ENCODE data around the gene SCYL3. TPM values are rescaled to one million over a fixed set of nuclear protein-coding genes. Genes with fewer than 3 reads are reported as not detected.

SCYL3 gene
- total RNA-seq, 1 experiment from 2014 or later = 7.6 TPM

- H2AFZ ChIP-seq (ENCODE audit: low read depth, low read length, poor library complexity, severe bottlenecking) = no peak overlapping the region
- no peak overlapping the region for H3K9ac ChIP-seq (ENCODE audit: low read length)
- H3K36me3 ChIP-seq (ENCODE audit: control insufficient read depth in 1 of 2, insufficient read depth in 2 of 2, low read length in 2 of 2) = 0 out of 4 replicates have a peak, but pooled peaks cover 0 to 7% of the 10 kb centered on the region in 2 experiments
- ChIA-PET POLR2A (no interaction called here), CTCF (no interaction called here), RAD21 (ENCODE audit: low non-redundant PET in 1 of 2, low total read pairs in 2 of 2, uncharacterized antibody in 2 of 2, unreplicated experiment in 2 of 2) (no interaction called here)
- ATAC-seq = no peak
- no peaks in the 10 kb centered on the region for H3K79me2 ChIP-seq (ENCODE audit: insufficient read depth, low read length)
- DNase-seq (ENCODE audit: low read depth, low spot score) = no peak
- no TSS peak for BruUV-seq (replicated peaks)
- H3K4me3 ChIP-seq (replicated peaks in 1 of 2; ENCODE audit: low read depth in 1 of 2, low read length in 2 of 2) = no peak overlapping the region
- H4K20me1 ChIP-seq (ENCODE audit: insufficient read depth) = no peaks in the 10 kb centered on the region
- H3K4me1 ChIP-seq (ENCODE audit: control insufficient read depth in 1 of 2, insufficient read depth in 2 of 2, low read length in 2 of 2) = no peaks in the 10 kb centered on the region
- intact Hi-C loops (cut with micrococcal nuclease) = no loop called here
- H3K4me2 ChIP-seq (ENCODE audit: low read length) = no peak overlapping the region
- TF ChIP-seq CEBPB (IDR thresholded peaks at IDR 0.05; ENCODE audit: low read depth) (no peak), YY1 (IDR thresholded peaks at IDR 0.05; ENCODE audit: extremely low read depth, insufficient replicate concordance, low read depth, low read length) (no peak), ELF1 (IDR thresholded peaks at IDR 0.05; ENCODE audit: borderline replicate concordance, low read depth) (no peak), FOSL1 (IDR thresholded peaks at IDR 0.05; ENCODE audit: low read depth) (no peak), CBX3 (IDR thresholded peaks at IDR 0.05; ENCODE audit: low read depth) (no peak), POLR2AphosphoS5 (IDR thresholded peaks at IDR 0.05; ENCODE audit: low read depth, low read length) (no peak), CTCF (IDR thresholded peaks at IDR 0.05 in 2 of 3, conservative IDR thresholded peaks at IDR 0.05 in 1 of 3; ENCODE audit: borderline replicate concordance in 1 of 3, insufficient read depth in 1 of 3, low read depth in 2 of 3, low read length in 2 of 3) (no peak), EGR1 (IDR thresholded peaks at IDR 0.05; ENCODE audit: low read depth) (no peak), SIN3A (IDR thresholded peaks at IDR 0.05; ENCODE audit: low read depth) (no peak), ZNF274 (IDR thresholded peaks at IDR 0.05; ENCODE audit: low read depth, low read length) (no peak), JUND (IDR thresholded peaks at IDR 0.05) (no peak), REST (IDR thresholded peaks at IDR 0.05; ENCODE audit: low read depth) (no peak), SP1 (IDR thresholded peaks at IDR 0.05; ENCODE audit: low read depth) (no peak), ZFX (IDR thresholded peaks at IDR 0.05) (no peak), EZH2phosphoT487 (IDR thresholded peaks at IDR 0.05; ENCODE audit: borderline replicate concordance) (no peak)
- no peaks in the 10 kb centered on the region for H3K9me2 ChIP-seq (ENCODE audit: insufficient read depth)
- no peaks in the 10 kb centered on the region for H3K27me3 ChIP-seq (ENCODE audit: insufficient read depth, low read length)
- H3K27ac ChIP-seq (ENCODE audit: low read depth, low read length) = no peak overlapping the region
- 0 out of 4 replicates have a peak, but pooled peaks cover 0 to 3% of the 10 kb centered on the region in 2 experiments for H3K9me3 ChIP-seq (ENCODE audit: control insufficient read depth in 1 of 2, insufficient read depth in 1 of 2, low read depth in 1 of 2, low read length in 2 of 2)
Observed at GRCh38 chr1:169821500-169821899, 72.2 kb downstream of the SCYL3 start.
